NCI-H2196 treated with DMSO at 0.1 percent for 48 hours (cell line): ENCODE data around the gene TAF10.
A peak's percentile ranks its signal among the peaks of the same experiment; 100 is the strongest.

Experiments used
- DNase-seq: peaks from one replicate; lab custom pipeline; 2025; ENCODE audit not compliant: unreplicated experiment; lab: John Stamatoyannopoulos, UW

Gene TAF10

GRCh38 chr11:6612213-6613041, at the start of gene TAF10:
TSS of gene TAF10 (minus strand) at chr11:6612216. CDS start at chr11:6612189, 27 bp downstream.
- peak; percentile 94 for DNase-seq

- DNase-seq: no peak
Observed at GRCh38 chr11:6660712-6661111, 48.7 kb upstream of the TAF10 start.

GRCh38 chr11:6658647-6659046, 46.6 kb upstream of the TAF10 start:
- no peak for DNase-seq

GRCh38 chr11:6657346-6657745, 45.3 kb upstream of the TAF10 start:
- no peak for DNase-seq

GRCh38 chr11:6656936-6657335, 44.9 kb upstream of the TAF10 start:
- no peak for DNase-seq

GRCh38 chr11:6656584-6656915, 44.5 kb upstream of the TAF10 start:
- DNase-seq: no peak

- no peak for DNase-seq
Observed at GRCh38 chr11:6655790-6656583, 44.0 kb upstream of the TAF10 start, which contains the start of gene DCHS1. TSS of gene DCHS1 (minus strand) at chr11:6655809. CDS start at chr11:6641613, 14,196 bp downstream.

- DNase-seq: no peak
Observed at GRCh38 chr11:6655020-6655789, 43.2 kb upstream of the TAF10 start.

GRCh38 chr11:6654281-6655019, 42.4 kb upstream of the TAF10 start:
- DNase-seq: no peak

GRCh38 chr11:6653656-6654055, 41.6 kb upstream of the TAF10 start:
- no peak for DNase-seq

GRCh38 chr11:6653097-6653496, 41.1 kb upstream of the TAF10 start:
- DNase-seq: no peak

GRCh38 chr11:6652182-6652581, 40.2 kb upstream of the TAF10 start:
- DNase-seq: no peak

GRCh38 chr11:6650980-6651379, 39.0 kb upstream of the TAF10 start:
- DNase-seq: no peak

GRCh38 chr11:6650104-6650503, 38.1 kb upstream of the TAF10 start:
- DNase-seq: no peak

- no peak for DNase-seq
Observed at GRCh38 chr11:6648501-6648900, 36.5 kb upstream of the TAF10 start.

GRCh38 chr11:6647836-6648235, 35.8 kb upstream of the TAF10 start:
- no peak for DNase-seq

GRCh38 chr11:6646918-6647679, 35.1 kb upstream of the TAF10 start:
- DNase-seq: no peak

- DNase-seq: no peak
Observed at GRCh38 chr11:6646576-6646917, 34.5 kb upstream of the TAF10 start.

- DNase-seq: no peak
Observed at GRCh38 chr11:6646071-6646470, 34.1 kb upstream of the TAF10 start.

- DNase-seq: no peak
Observed at GRCh38 chr11:6642957-6643356, 30.9 kb upstream of the TAF10 start.
